ENCODE data around the gene HES3. TPM values are rescaled to one million over a fixed set of nuclear protein-coding genes. Genes with fewer than 3 reads are reported as not detected.

HES3 gene
- total RNA-seq, 1 donor from 2014 or later = not detected

DNA sequence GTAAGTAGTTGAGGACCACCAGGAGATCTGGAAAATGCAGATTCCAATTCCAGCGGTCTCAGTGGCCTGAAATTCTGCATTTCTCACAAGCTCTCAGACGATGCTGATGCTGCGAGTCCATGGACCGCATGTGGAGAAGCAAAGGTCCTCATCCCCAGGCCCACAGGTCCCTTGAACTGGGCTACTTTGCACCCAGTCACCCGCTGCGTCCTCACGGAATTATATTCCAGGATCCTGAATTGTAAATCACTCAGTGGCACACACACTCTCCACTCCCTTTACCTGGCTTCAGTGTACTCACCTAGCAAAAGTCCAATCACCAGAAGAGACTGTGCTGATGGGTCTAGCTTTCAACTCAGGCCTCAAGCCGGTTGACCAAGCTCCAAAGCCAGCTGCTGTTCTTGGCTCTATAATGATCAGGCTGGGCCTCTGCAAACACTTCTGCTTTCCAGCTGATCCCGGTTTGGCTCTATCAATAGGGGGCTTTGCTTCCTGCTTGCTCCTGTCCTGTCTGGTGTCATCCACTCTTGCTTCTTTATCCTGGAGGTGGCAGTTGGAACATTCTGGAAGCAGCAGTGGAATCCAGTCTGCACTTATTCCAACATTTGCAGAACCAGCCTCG lies 43.7 kb upstream of the HES3 start:
- H3K27ac Mint-ChIP-seq = peak overlapping the region; percentile 98
- H3K4me1 Mint-ChIP-seq (ENCODE audit: unreplicated experiment) = peaks cover 35% of the 10 kb centered on the region
- H3K27me3 Mint-ChIP-seq = no peaks in the 10 kb centered on the region
- TF ChIP-seq, protein P1, sequence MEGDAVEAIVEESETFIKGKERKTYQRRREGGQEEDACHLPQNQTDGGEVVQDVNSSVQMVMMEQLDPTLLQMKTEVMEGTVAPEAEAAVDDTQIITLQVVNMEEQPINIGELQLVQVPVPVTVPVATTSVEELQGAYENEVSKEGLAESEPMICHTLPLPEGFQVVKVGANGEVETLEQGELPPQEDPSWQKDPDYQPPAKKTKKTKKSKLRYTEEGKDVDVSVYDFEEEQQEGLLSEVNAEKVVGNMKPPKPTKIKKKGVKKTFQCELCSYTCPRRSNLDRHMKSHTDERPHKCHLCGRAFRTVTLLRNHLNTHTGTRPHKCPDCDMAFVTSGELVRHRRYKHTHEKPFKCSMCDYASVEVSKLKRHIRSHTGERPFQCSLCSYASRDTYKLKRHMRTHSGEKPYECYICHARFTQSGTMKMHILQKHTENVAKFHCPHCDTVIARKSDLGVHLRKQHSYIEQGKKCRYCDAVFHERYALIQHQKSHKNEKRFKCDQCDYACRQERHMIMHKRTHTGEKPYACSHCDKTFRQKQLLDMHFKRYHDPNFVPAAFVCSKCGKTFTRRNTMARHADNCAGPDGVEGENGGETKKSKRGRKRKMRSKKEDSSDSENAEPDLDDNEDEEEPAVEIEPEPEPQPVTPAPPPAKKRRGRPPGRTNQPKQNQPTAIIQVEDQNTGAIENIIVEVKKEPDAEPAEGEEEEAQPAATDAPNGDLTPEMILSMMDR (conservative IDR thresholded peaks at IDR 0.05) = no peak
- H3K9me3 Mint-ChIP-seq = no peaks in the 10 kb centered on the region
- peaks cover 18% of the 10 kb centered on the region for H3K36me3 Mint-ChIP-seq
- peak overlapping the region; percentile 90 for H3K4me3 Mint-ChIP-seq
- DNase-seq (ENCODE audit: extremely low spot score, unreplicated experiment) = no peak

- peaks cover 9% of the 10 kb centered on the region for H3K36me3 Mint-ChIP-seq
- H3K4me3 Mint-ChIP-seq = no peak overlapping the region
- no peak for DNase-seq (ENCODE audit: extremely low spot score, unreplicated experiment)
- peaks cover 3% of the 10 kb centered on the region for H3K27me3 Mint-ChIP-seq
- H3K9me3 Mint-ChIP-seq = no peaks in the 10 kb centered on the region
- H3K27ac Mint-ChIP-seq = no peak overlapping the region
- H3K4me1 Mint-ChIP-seq (ENCODE audit: unreplicated experiment) = peaks cover 25% of the 10 kb centered on the region
- TF ChIP-seq, protein P1 (conservative IDR thresholded peaks at IDR 0.05) = no peak
Observed at GRCh38 chr1:6202256-6202655, 41.7 kb upstream of the HES3 start.

DNA sequence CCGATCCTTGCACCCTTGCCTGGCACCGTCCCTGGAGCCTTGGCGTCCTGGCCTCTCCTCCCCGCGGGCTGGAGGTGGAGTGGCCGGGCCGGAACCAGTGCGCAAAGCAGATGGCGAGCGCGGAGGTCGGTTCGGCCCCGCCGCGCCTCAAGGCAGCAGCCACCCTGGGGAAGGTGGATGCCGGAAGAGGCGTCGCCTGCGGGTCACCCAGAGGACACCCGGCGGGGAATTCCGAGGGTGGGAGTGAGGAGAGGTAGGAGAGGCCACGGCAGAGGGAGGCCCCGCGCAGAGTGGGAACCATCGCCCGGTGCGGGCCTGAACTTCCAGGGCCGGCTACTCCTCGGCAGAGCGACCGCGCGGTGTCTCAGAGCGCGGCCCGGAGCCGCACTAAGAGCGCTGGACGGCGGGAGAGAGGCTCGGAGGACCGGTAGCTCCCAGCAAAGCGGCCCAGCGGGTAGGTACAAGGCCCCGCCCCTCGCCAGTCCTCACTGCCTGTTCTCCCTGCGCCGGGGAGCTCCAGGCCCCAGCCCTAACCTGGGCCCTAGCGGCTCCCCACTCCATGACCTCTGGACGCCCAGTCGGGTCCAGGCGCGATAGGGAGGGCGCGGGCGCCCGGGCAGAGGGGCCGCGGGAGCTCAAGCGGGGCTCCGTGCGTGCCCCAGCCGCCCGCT lies 38.0 kb upstream of the HES3 start, which contains the start of gene RNF207:
TSS of gene RNF207 (plus strand) at position 271 of the 671 bp plus-strand sequence. CDS start 417 bp downstream, outside the sequence.
- no peaks in the 10 kb centered on the region for H3K9me3 Mint-ChIP-seq
- H3K4me3 Mint-ChIP-seq = peak within 1 kb of the TSS; percentile 79
- H3K36me3 Mint-ChIP-seq = no peaks in the 10 kb centered on the region
- peak; percentile 85 for DNase-seq (ENCODE audit: extremely low spot score, unreplicated experiment)
- TF ChIP-seq, protein P1 (conservative IDR thresholded peaks at IDR 0.05) = no peak
- H3K27ac Mint-ChIP-seq = peak within 1 kb of the TSS; percentile 68
- H3K27me3 Mint-ChIP-seq = peaks cover 3% of the 10 kb centered on the region
- H3K4me1 Mint-ChIP-seq (ENCODE audit: unreplicated experiment) = peaks cover 3% of the 10 kb centered on the region

GRCh38 chr1:6206520-6206855 lies 37.5 kb upstream of the HES3 start:
- Mint-ChIP-seq H3K4me1 (ENCODE audit: unreplicated experiment) (peaks cover 3% of the 10 kb centered on the region), H3K36me3 (no peaks in the 10 kb centered on the region), H3K9me3 (no peaks in the 10 kb centered on the region), H3K27ac (no peak overlapping the region), H3K4me3 (peak overlapping the region; percentile 72), H3K27me3 (peaks cover 3% of the 10 kb centered on the region)
- TF ChIP-seq, protein P1 (conservative IDR thresholded peaks at IDR 0.05) = no peak
- no peak for DNase-seq (ENCODE audit: extremely low spot score, unreplicated experiment)

DNA sequence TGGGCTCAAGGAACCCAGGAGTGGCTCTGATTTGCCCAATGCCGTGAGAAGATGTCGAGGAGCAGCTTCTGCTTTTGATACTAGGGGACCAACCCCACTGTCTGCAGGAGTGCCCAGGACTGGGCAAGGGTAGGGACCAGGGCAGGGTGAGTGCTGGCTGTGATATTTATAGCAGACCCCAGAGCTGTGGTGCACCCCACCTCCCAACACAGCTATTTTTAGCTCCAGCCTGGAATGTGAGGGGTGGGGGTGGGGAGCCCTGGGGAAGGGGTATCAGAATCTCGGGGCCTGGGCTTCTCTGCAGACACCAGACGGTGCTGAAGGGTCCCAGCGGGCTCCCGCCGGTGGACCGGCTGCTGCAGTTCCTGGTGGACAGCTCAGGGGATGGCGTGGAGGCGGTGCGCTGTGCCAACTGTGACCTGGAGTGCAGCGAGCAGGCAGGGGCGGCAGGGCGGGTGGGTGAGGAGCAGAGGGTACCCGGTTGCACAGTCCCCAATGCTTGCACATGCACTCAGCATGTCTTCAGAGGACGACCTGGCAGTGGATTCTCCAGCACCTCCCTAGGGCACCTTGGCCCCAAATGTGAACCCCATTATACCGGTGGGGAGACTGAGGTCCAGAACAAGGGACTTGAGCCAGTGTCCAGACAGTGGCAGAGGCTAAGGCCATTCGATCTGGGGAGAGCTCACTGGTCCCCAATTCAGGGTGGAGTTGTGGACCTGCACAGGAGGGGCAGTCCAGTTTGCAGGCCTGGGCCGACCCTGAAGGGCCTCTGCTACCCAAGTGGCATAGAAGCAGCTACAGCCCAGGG lies 36.7 kb upstream of the HES3 start:
- H3K36me3 Mint-ChIP-seq = peaks cover 4% of the 10 kb centered on the region
- H3K4me1 Mint-ChIP-seq (ENCODE audit: unreplicated experiment) = peaks cover 3% of the 10 kb centered on the region
- H3K27me3 Mint-ChIP-seq = peaks cover 3% of the 10 kb centered on the region
- no peak for DNase-seq (ENCODE audit: extremely low spot score, unreplicated experiment)
- H3K27ac Mint-ChIP-seq = no peak overlapping the region
- peak overlapping the region; percentile 72 for H3K4me3 Mint-ChIP-seq
- TF ChIP-seq, protein P1 (conservative IDR thresholded peaks at IDR 0.05) = no peak
- H3K9me3 Mint-ChIP-seq = no peaks in the 10 kb centered on the region
